ENCODE data around the gene EXOC3L2. TPM values are rescaled to one million over a fixed set of nuclear protein-coding genes. Genes with fewer than 3 reads are reported as not detected.
A peak's percentile ranks its signal among the peaks of the same experiment; 100 is the strongest.

EXOC3L2 gene
- total RNA-seq, 4 donors from 2014 or later, result 0.44 to 3.5 (median 1.7) TPM

- Histone ChIP-seq H3K27me3 (no peaks in the 10 kb centered on the region), H3K4me3 (no peak overlapping the region), H3K36me3 (peaks cover 14% of the 10 kb centered on the region), H3K27ac (no peak overlapping the region), H3K9me3 (no peaks in the 10 kb centered on the region), H3K4me1 (peaks cover 10% of the 10 kb centered on the region)
- TF ChIP-seq CTCF (IDR thresholded peaks at IDR 0.05) (no peak), POLR2A (IDR thresholded peaks at IDR 0.05) (no peak), EP300 (IDR thresholded peaks at IDR 0.05) (no peak), POLR2AphosphoS5 (IDR thresholded peaks at IDR 0.05) (no peak)
- 96% methylated on average over 5 of the region's 19 CpGs for WGBS
- DNase-seq (ENCODE audit: low spot score in 2 of 2), result no peak
These were observed 13.7 kb upstream of the EXOC3L2 start for GRCh38 chr19:45258862-45259261.

- peaks cover 8% of the 10 kb centered on the region for H3K36me3 ChIP-seq
- H3K27me3 ChIP-seq, result no peaks in the 10 kb centered on the region
- WGBS, result 96% methylated on average over 4 of the region's 4 CpGs
- TF ChIP-seq POLR2AphosphoS5 (IDR thresholded peaks at IDR 0.05) (no peak), CTCF (IDR thresholded peaks at IDR 0.05) (no peak), EP300 (IDR thresholded peaks at IDR 0.05) (no peak)
- H3K4me1 ChIP-seq, result peaks cover 30% of the 10 kb centered on the region
- no peak for DNase-seq (ENCODE audit: low spot score in 2 of 2)
- no peak overlapping the region for H3K27ac ChIP-seq
- no peak overlapping the region for H3K4me3 ChIP-seq
- no peaks in the 10 kb centered on the region for H3K9me3 ChIP-seq
These were observed 11.6 kb upstream of the EXOC3L2 start for GRCh38 chr19:45256836-45257235.

GRCh38 chr19:45255611-45256157 lies 10.5 kb upstream of the EXOC3L2 start:
- Histone ChIP-seq H3K27ac (no peak overlapping the region), H3K4me3 (no peak overlapping the region), H3K9me3 (no peaks in the 10 kb centered on the region), H3K27me3 (no peaks in the 10 kb centered on the region), H3K36me3 (peaks cover 5% of the 10 kb centered on the region), H3K4me1 (peaks cover 34% of the 10 kb centered on the region)
- 82% methylated on average over 9 of the region's 9 CpGs for WGBS
- TF ChIP-seq EP300 (IDR thresholded peaks at IDR 0.05) (no peak), POLR2A (IDR thresholded peaks at IDR 0.05) (no peak), POLR2AphosphoS5 (IDR thresholded peaks at IDR 0.05) (no peak), CTCF (IDR thresholded peaks at IDR 0.05) (no peak)
- DNase-seq (ENCODE audit: low spot score in 2 of 2), result no peak

GRCh38 chr19:45254044-45254531 lies 8.9 kb upstream of the EXOC3L2 start:
- H3K27me3 ChIP-seq, result no peaks in the 10 kb centered on the region
- H3K4me3 ChIP-seq, result no peak overlapping the region
- DNase-seq (ENCODE audit: low spot score in 2 of 2), result no peak
- no peak overlapping the region for H3K27ac ChIP-seq
- TF ChIP-seq CTCF (IDR thresholded peaks at IDR 0.05) (peak in 1 of 2 donors; percentile 22), POLR2AphosphoS5 (IDR thresholded peaks at IDR 0.05) (no peak)
- WGBS, result 17% methylated on average over 1 of the region's 11 CpGs
- peaks cover 47% of the 10 kb centered on the region for H3K4me1 ChIP-seq
- H3K36me3 ChIP-seq, result peaks cover 4% of the 10 kb centered on the region
- no peaks in the 10 kb centered on the region for H3K9me3 ChIP-seq

- 55% methylated on average over 11 of the region's 12 CpGs for WGBS
- H3K27me3 ChIP-seq, result no peaks in the 10 kb centered on the region
- H3K4me3 ChIP-seq, result no peak overlapping the region
- H3K4me1 ChIP-seq, result peaks cover 53% of the 10 kb centered on the region
- no peaks in the 10 kb centered on the region for H3K36me3 ChIP-seq
- H3K27ac ChIP-seq, result no peak overlapping the region
- H3K9me3 ChIP-seq, result no peaks in the 10 kb centered on the region
- TF ChIP-seq EP300 (IDR thresholded peaks at IDR 0.05) (no peak), POLR2A (IDR thresholded peaks at IDR 0.05) (no peak), POLR2AphosphoS5 (IDR thresholded peaks at IDR 0.05) (no peak), CTCF (IDR thresholded peaks at IDR 0.05) (no peak)
- no peak for DNase-seq (ENCODE audit: low spot score in 2 of 2)
These were observed 8.3 kb upstream of the EXOC3L2 start for GRCh38 chr19:45253396-45254027.
